Inferior parietal cortex (tissue), 1 donor: ENCODE measurements around the gene NCF4.
A peak's percentile ranks its signal among the peaks of the same experiment; 100 is the strongest.

ENCODE experiments used
- DNase-seq: peaks from one replicate; pipeline ENCODE4 v3.0.0-alpha.2; 2016; ENCODE audit errors: extremely low spot score

The NCF4 gene

GRCh38 chr22:36894266-36894665 lies 33.5 kb downstream of the NCF4 start:
- DNase-seq, result no peak

DNA sequence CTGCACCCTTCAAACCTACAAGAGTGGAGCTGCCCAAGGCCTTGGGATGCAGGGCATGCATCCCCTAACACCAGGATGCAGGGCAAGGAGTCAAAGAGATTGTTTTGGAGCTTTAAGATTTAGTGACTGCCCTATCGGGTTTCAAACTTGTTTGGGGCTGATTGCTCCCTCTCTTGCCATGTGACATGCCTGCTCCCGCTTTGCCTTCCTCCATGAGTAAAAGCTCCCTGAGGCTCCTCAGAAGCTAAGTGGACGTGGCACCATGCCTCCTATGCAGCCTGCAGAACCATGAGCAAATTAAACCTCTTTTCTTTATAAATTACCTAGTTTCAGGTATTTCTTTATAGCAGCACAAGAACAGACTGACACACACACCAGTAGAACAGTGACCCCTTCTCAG lies 36.8 kb downstream of the NCF4 start:
- no peak for DNase-seq

- DNase-seq, result no peak
Observed at GRCh38 chr22:36898690-36899089, 37.9 kb downstream of the NCF4 start.

- no peak for DNase-seq
Observed at GRCh38 chr22:36899498-36899897, 38.7 kb downstream of the NCF4 start.

DNA sequence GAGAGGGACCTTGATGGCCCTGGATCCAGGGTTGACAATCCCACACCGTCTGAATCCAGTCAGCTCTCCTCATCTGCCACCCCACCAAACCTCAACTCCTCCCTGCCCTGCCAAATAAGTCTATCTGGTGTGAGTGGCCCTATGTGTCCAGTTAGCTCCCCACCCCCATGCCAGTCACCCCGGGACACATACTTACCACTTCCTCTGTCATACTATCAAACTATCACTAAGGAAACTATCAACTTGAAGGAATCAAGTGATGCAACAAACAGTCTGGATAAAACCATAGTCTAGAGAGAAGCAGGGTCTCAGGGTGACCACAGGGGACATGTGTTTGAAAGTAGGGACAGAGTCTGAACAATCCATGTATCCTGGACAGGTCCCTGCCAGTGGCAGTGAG lies 39.4 kb downstream of the NCF4 start:
- DNase-seq, result no peak

GRCh38 chr22:36900880-36901279 lies 40.1 kb downstream of the NCF4 start:
- no peak for DNase-seq

GRCh38 chr22:36901411-36902142 lies 40.8 kb downstream of the NCF4 start:
- DNase-seq, result no peak

DNA sequence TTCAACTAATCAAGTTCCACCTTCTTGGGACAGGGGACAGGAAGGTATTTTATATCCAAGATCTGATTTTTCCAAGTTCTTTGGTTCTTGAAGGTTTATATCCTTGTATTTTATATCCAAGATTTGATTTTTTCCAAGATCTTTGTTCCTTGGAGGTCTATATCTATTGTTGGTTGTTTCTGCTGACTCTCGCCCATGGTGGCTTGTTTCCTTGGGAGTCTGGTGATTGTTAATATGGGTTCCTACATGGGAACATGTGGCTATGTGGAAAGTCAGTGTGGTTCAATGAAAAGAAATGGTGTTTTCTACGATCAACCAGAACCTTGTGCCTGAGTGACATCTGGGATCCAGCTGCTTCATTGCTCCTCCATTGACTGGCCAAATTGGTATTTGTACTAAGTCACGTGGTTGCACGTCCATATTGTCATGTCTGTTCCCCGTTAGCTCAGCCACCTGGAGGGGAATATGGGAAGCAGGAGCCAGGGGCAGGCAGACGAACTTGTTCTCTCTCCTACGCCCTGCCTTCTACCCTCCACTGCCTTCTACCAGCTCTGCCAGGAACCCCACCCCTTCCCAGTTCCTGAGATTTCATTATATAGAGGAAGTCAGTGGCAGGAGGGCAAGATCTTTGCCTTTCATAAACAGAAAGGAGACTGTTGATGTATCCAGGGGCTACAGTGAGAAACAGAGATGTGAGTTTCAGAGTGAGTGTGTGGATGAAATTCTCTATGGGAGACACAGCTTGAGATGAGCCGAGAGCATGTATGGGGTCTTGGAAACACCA lies 41.5 kb downstream of the NCF4 start:
- DNase-seq, result no peak

GRCh38 chr22:36904260-36904880 lies 43.6 kb downstream of the NCF4 start:
- no peak for DNase-seq

DNA sequence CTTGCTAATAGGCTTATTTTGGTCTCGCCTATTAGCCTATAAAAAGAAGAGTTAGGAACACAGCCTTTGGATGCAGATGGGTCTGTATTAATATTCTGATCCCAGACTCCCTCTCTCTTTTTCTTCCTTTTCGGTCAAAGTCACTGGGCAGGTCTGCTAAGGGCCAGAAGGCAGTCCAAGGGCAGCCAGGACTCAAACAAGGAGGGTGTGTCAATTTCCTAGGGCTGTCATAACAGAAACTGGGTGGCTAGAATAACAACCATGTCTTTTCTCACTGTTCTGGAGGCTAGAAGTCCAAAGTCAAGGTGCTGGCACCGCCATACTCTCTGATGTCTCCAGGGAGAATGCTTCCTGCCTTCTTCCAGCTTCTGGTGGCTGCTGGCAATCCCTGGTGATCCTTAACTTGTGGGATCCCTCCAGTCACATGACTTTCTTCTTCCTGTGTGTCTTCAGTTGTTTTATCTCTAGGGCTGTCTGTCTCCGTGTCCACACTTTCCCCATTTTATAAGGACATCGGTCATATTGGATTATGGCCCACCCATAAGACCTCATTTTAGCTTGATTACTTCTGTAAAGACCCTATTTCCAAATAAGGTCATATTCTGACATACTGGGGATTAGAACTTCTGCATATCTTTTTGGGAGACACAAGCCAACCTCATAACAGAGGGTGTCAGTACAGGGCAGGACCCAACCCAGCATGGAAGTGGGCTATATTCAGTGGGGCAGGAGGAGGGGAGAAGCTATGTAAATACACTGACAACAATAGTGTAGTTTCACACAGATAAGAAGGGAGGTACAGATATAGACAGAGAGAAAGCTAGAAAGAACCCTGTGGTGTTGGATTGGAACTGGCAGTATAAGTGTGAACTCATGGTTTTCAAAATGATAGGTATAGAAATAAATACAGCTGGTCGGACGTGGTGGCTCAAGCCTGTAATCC lies 46.7 kb downstream of the NCF4 start:
- DNase-seq, result no peak

DNA sequence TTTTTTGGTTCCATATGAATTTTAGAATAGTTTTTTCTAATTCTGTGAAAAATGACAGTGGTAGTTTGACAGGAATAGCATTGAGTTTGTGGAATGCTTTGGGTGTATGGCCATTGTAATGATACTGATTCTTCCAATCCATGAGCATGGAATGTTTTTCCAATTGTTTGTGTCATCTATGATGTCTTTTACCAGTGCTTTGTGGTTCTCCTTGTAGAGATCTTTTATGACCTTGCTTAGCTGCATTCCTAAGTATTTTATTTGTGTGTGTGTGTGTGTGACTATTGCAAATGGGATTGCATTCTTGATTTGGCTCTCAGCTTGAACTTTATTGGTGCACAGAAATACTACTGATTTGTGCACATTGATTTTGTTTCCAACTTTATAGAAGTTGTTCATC lies 49.7 kb downstream of the NCF4 start:
- no peak for DNase-seq

DNA sequence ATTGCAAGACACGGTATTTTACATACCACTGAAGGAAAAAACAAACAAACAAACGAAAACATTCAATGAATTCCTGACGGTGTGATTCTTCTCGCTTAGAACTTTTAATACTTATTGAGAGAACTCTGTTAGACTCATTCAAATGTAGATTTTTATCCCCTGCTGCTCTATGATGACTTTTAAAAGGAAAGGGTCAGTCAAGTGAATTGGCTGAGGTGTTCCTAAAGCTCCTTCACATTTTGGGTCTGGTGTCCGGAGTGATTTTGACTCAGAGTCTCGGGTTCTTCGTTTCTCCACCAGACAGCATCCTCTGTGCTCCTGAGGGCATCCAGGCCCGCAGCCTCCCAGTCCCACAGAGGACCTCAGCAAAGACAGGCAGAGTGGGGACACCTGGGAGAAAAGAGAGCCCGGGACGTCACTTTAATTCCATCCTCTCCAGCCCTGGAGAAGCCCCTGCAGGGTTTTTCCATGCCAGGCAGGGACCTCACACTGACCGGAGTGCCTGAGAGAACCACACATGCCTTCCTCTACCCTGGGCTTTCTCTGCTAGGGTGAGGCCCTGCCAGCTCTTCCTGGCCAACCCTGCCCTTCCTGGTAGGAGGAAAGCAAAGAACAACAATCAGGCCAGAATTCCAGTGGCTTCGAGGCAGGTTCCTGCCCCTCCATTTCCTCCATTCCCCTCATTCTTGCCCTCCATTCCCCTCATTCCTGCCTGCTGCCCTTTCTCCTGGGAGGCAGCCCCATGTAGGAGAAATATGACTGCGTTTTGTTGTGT lies 51.3 kb downstream of the NCF4 start:
- no peak for DNase-seq

DNA sequence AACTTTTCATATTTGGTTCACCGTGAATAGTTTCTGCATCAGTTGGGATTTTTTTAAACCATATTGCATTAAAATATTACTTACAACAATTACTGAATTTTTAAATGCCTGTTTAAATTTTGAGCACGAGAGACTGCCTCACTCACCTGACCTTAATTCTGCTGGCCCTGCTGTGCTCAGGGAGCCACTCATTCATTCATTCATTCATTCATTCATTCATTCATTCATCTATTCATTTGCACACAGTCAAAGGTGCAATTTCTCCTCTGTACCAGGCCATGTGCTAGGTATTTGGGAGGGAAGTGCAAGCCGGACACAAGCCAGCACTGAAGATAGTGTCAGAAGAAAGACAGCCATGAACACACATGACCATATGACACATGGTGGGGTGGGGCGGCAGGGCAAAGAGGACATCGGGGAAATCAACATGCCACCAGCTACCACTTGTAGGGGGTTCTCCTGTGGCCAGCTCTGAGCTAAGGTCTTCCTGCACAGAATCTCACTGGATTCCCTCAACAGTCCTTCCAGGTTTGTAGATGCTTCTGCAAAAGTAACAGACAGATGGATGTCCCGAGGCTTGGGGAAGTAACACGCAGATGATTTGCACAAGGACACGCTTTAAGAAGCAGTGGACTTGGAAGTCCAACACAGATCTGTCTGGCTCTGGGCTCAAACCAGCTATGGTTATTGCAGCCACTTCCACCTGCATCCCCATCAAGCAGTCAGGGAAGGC lies 52.1 kb downstream of the NCF4 start:
- no peak for DNase-seq

DNA sequence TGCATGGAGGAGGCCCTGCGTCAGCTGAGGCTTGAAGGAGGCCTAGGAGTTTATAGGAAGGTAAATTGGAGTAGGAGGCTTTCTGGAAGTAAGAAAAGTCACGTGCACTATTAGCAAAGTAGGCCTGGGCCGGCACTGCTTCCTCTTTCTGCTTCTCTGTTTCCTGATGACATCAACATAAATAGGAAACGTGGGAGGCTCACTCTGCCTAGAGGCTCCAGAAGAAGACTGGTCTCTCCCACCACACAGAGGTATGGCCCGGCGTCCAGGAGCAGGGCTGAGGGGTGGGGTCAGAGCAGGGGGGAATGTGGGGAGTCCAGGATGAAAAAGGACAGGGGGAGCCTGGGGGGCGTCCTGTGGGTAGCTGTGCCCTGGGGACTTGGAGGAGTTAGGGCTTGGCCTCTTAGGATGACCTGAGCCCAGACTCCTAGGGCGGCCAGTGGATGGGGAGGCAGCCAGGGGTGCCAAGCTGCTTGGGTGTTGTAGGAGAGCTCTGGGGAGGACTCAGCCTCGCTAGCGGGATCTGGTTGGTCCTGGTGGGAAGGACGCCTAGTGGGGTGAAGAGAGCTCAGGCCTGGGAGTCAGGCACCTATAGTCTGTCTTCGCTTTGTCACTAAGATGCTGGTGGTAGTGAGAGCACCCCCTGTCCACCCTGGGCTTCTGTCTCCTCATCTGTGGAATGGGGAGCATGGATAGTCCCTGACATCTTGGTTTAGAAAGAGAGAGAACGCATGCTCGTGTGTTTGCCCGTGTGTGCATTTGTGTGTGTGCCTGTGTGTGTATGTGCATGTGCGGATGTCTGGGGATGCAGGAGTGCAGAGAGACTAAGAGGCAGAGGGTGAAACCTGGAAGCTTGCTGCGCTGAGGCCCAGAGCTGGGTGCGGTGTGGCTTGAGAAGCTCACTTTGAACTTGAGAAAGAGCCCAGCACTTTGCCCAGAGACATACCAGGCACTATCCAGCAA lies 52.9 kb downstream of the NCF4 start, which contains the start of gene CSF2RB:
Gene CSF2RB, plus strand, starts transcription at position 202 of the 963 bp plus-strand sequence. CDS start 8,580 bp downstream, outside the sequence.
- peak; percentile 6 for DNase-seq

DNA sequence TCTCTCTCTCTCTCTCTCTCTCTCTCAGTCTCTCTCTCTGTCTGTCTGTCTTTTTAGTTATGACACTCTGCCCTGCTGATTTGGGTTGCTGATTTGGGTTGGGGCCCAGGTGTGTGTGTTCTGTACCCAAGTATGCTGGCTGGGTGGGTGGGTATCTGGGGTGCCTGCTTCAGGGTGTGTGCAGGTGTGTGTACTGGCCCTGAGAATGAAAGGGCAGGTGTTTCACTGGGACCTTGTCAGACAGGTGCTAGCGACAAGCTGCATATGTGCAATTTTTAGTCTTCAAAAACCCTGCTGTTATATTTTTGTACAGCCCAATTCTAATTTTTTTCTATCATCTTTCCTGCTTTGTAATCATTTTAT lies 53.6 kb downstream of the NCF4 start:
- no peak for DNase-seq

- DNase-seq, result no peak
Observed at GRCh38 chr22:36916034-36916433, 55.2 kb downstream of the NCF4 start.

DNA sequence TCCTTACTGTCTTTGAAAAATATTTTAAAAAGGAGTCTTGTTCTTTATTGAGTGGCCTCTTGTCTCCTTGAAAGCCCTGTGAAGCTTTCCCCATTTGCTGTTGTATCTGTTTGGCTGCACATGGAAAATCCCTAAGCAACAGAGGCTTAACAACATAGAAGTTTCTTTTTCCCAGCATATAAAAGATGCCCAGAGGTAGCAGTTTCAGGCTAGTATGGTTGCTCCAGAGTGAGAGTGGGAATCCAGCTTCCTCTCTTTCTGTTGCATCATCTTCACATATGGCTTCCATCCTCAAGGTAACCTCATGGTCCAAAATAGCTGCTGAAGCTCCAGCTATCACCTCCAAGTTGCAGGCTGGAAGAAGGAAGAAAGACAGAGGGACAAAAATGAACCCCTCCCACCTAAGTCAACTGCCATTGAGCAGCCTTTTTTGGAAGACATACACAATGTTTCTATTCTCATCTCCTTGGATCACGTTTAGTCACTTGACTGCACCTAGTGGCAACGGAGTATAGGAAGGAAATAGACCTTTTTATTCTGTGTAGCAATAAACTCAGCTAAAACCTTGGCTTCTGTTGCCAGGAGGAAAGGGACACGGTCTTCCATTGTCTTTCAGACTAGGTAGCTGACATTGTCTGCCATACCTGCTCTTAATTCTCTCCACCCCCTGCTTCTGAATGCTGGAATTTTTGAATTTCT lies 57.9 kb downstream of the NCF4 start:
- no peak for DNase-seq

- no peak for DNase-seq
Observed at GRCh38 chr22:36921309-36922104, 60.7 kb downstream of the NCF4 start.
